ENCODE results near the gene OSBPL8.
A peak's percentile ranks its signal among the peaks of the same experiment; 100 is the strongest.
"Not testable (repeated sequence)": the region's sequence is repeated elsewhere in the genome, so short reads cannot be mapped to it uniquely, and the experiment has no call there.

Gene OSBPL8

GRCh38 chr12:76472862-76473261 is 86.7 kb downstream of the OSBPL8 start:
- not testable (repeated sequence) for ATAC-seq; DNase-seq (ENCODE audit: low spot score in 2 of 2); H3K27ac Mint-ChIP-seq; H3K36me3 Mint-ChIP-seq; H3K4me1 Mint-ChIP-seq; H3K4me3 Mint-ChIP-seq; H3K9me3 Mint-ChIP-seq

GRCh38 chr12:76471579-76471978 is 88.0 kb downstream of the OSBPL8 start:
- H3K27ac Mint-ChIP-seq: no peak overlapping the region
- peaks cover 11% of the 10 kb centered on the region for H3K4me1 Mint-ChIP-seq
- no peaks in the 10 kb centered on the region for H3K9me3 Mint-ChIP-seq
- no peak overlapping the region for H3K4me3 Mint-ChIP-seq
- ATAC-seq: no peak
- no peaks in the 10 kb centered on the region for H3K36me3 Mint-ChIP-seq
- DNase-seq (ENCODE audit: low spot score in 2 of 2): no peak

GRCh38 chr12:76470028-76470939 is 89.3 kb downstream of the OSBPL8 start:
- Mint-ChIP-seq H3K36me3 (no peaks in the 10 kb centered on the region), H3K4me3 (no peak overlapping the region), H3K4me1 (peaks cover 11% of the 10 kb centered on the region), H3K27ac (no peak overlapping the region), H3K9me3 (no peaks in the 10 kb centered on the region)
- ATAC-seq: peak; percentile 95
- no peak for DNase-seq (ENCODE audit: low spot score in 2 of 2)

- H3K4me3 Mint-ChIP-seq: no peak overlapping the region
- DNase-seq (ENCODE audit: low spot score in 2 of 2) (no peak), ATAC-seq (no peak)
- H3K9me3 Mint-ChIP-seq: no peaks in the 10 kb centered on the region
- H3K27ac Mint-ChIP-seq: no peak overlapping the region
- peaks cover 37% of the 10 kb centered on the region for H3K4me1 Mint-ChIP-seq
- no peaks in the 10 kb centered on the region for H3K36me3 Mint-ChIP-seq
Measured at GRCh38 chr12:76464631-76465166, 94.9 kb downstream of the OSBPL8 start.

- no peaks in the 10 kb centered on the region for H3K36me3 Mint-ChIP-seq
- H3K9me3 Mint-ChIP-seq: no peaks in the 10 kb centered on the region
- no peak overlapping the region for H3K27ac Mint-ChIP-seq
- ATAC-seq (peak; percentile 97), DNase-seq (ENCODE audit: low spot score in 2 of 2) (no peak)
- H3K4me1 Mint-ChIP-seq: peaks cover 38% of the 10 kb centered on the region
- H3K4me3 Mint-ChIP-seq: no peak overlapping the region
Measured at GRCh38 chr12:76462668-76463224, 96.8 kb downstream of the OSBPL8 start.

- H3K27ac Mint-ChIP-seq: peak overlapping the region; percentile 30
Measured at GRCh38 chr12:76460807-76461206, 98.8 kb downstream of the OSBPL8 start.

GRCh38 chr12:76457818-76458217 is 101.8 kb downstream of the OSBPL8 start:
- Mint-ChIP-seq H3K36me3 (no peaks in the 10 kb centered on the region), H3K4me3 (no peak overlapping the region), H3K27ac (no peak overlapping the region), H3K4me1 (peaks cover 31% of the 10 kb centered on the region), H3K9me3 (no peaks in the 10 kb centered on the region)
- DNase-seq (ENCODE audit: low spot score in 2 of 2) (no peak), ATAC-seq (no peak)

More at GRCh38 chr12:76460807-76461206, 98.8 kb downstream of the OSBPL8 start:
- Mint-ChIP-seq H3K4me1 (peaks cover 34% of the 10 kb centered on the region), H3K36me3 (no peaks in the 10 kb centered on the region), H3K4me3 (no peak overlapping the region), H3K9me3 (no peaks in the 10 kb centered on the region)
- ATAC-seq (no peak), DNase-seq (ENCODE audit: low spot score in 2 of 2) (no peak)

- H3K27ac Mint-ChIP-seq: no peak overlapping the region
- H3K4me3 Mint-ChIP-seq: no peak overlapping the region
- H3K9me3 Mint-ChIP-seq: no peaks in the 10 kb centered on the region
- H3K4me1 Mint-ChIP-seq: peaks cover 32% of the 10 kb centered on the region
- ATAC-seq (no peak), DNase-seq (ENCODE audit: low spot score in 2 of 2) (no peak)
- H3K36me3 Mint-ChIP-seq: peaks cover 5% of the 10 kb centered on the region
Measured at GRCh38 chr12:76457010-76457409, 102.6 kb downstream of the OSBPL8 start.

GRCh38 chr12:76455582-76456345 is 103.8 kb downstream of the OSBPL8 start:
- ATAC-seq (peak; percentile 100), DNase-seq (ENCODE audit: low spot score in 2 of 2) (no peak)
- no peaks in the 10 kb centered on the region for H3K9me3 Mint-ChIP-seq
- no peak overlapping the region for H3K27ac Mint-ChIP-seq
- peaks cover 27% of the 10 kb centered on the region for H3K4me1 Mint-ChIP-seq
- no peak overlapping the region for H3K4me3 Mint-ChIP-seq
- peaks cover 8% of the 10 kb centered on the region for H3K36me3 Mint-ChIP-seq

- peaks cover 18% of the 10 kb centered on the region for H3K4me1 Mint-ChIP-seq
- ATAC-seq (no peak), DNase-seq (ENCODE audit: low spot score in 2 of 2) (no peak)
- peaks cover 34% of the 10 kb centered on the region for H3K36me3 Mint-ChIP-seq
- no peak overlapping the region for H3K27ac Mint-ChIP-seq
- H3K4me3 Mint-ChIP-seq: no peak overlapping the region
- no peaks in the 10 kb centered on the region for H3K9me3 Mint-ChIP-seq
Measured at GRCh38 chr12:76451528-76451927, 108.0 kb downstream of the OSBPL8 start.

GRCh38 chr12:76450690-76451089 is 108.9 kb downstream of the OSBPL8 start:
- no peak overlapping the region for H3K4me3 Mint-ChIP-seq
- H3K27ac Mint-ChIP-seq: no peak overlapping the region
- peaks cover 22% of the 10 kb centered on the region for H3K4me1 Mint-ChIP-seq
- ATAC-seq (no peak), DNase-seq (ENCODE audit: low spot score in 2 of 2) (no peak)
- H3K9me3 Mint-ChIP-seq: no peaks in the 10 kb centered on the region
- peaks cover 34% of the 10 kb centered on the region for H3K36me3 Mint-ChIP-seq

- H3K36me3 Mint-ChIP-seq: peaks cover 34% of the 10 kb centered on the region
- H3K9me3 Mint-ChIP-seq: no peaks in the 10 kb centered on the region
- H3K27ac Mint-ChIP-seq: no peak overlapping the region
- no peak for DNase-seq (ENCODE audit: low spot score in 2 of 2)
- no peak overlapping the region for H3K4me3 Mint-ChIP-seq
- peaks cover 24% of the 10 kb centered on the region for H3K4me1 Mint-ChIP-seq
- no peak for ATAC-seq
Measured at GRCh38 chr12:76449993-76450392, 109.6 kb downstream of the OSBPL8 start.

- peaks cover 27% of the 10 kb centered on the region for H3K4me1 Mint-ChIP-seq
- H3K27ac Mint-ChIP-seq: no peak overlapping the region
- H3K36me3 Mint-ChIP-seq: peaks cover 34% of the 10 kb centered on the region
- no peak for DNase-seq (ENCODE audit: low spot score in 2 of 2)
- ATAC-seq: no peak
- H3K9me3 Mint-ChIP-seq: no peaks in the 10 kb centered on the region
- no peak overlapping the region for H3K4me3 Mint-ChIP-seq
Measured at GRCh38 chr12:76449583-76449982, 110.0 kb downstream of the OSBPL8 start.

GRCh38 chr12:76449016-76449415 is 110.6 kb downstream of the OSBPL8 start:
- ATAC-seq (no peak), DNase-seq (ENCODE audit: low spot score in 2 of 2) (no peak)
- Mint-ChIP-seq H3K36me3 (peaks cover 34% of the 10 kb centered on the region), H3K27ac (no peak overlapping the region), H3K9me3 (no peaks in the 10 kb centered on the region), H3K4me1 (peaks cover 27% of the 10 kb centered on the region), H3K4me3 (no peak overlapping the region)

GRCh38 chr12:76446090-76446489 is 113.5 kb downstream of the OSBPL8 start:
- peaks cover 20% of the 10 kb centered on the region for H3K4me1 Mint-ChIP-seq
- no peak overlapping the region for H3K4me3 Mint-ChIP-seq
- H3K27ac Mint-ChIP-seq: no peak overlapping the region
- H3K36me3 Mint-ChIP-seq: peaks cover 29% of the 10 kb centered on the region
- no peak for ATAC-seq
- H3K9me3 Mint-ChIP-seq: no peaks in the 10 kb centered on the region
- DNase-seq (ENCODE audit: low spot score in 2 of 2): no peak
